ENCODE measurements around the gene IL36G. TPM values are rescaled to one million over a fixed set of nuclear protein-coding genes. Genes with fewer than 3 reads are reported as not detected.

Gene IL36G
- total RNA-seq, 4 donors from 2014 or later: not detected

DNA sequence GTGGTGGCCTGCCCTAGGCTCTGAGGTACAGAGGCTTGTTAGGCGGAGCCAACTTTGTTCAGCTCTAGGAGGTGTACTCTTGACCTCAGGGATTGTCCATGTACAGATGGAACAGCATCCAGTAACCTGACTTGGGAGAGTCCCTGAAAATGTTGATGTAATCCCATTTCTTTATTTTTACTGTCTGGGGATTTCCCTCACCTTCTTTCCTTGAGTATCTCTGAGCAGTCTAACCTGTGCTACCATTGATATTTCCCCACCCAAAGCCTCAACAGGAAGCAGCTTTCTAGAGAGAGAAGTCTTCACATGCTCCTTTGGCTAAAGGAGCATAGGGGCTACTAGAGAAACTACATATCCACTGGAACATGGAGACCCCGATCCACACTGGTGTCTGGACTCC is 37.8 kb downstream of the IL36G start:
- no peak overlapping the region for H3K27ac ChIP-seq (replicated peaks in 1 of 4)
- no peaks in the 10 kb centered on the region for H3K36me3 ChIP-seq
- no peaks in the 10 kb centered on the region for H3K9me3 ChIP-seq
- 80% methylated on average over 1 of the region's 2 CpGs for WGBS
- H3K27me3 ChIP-seq: peaks cover 0 to 19% (median 1%) of the 10 kb centered on the region in 4 donors
- intact Hi-C loops (cut with DNase I): no loop called here
- H3K4me3 ChIP-seq: no peak overlapping the region
- TF ChIP-seq EP300 (IDR thresholded peaks at IDR 0.05): no peak
- no peak for TF ChIP-seq POLR2A (IDR thresholded peaks at IDR 0.05; ENCODE audit: low read depth)
- TF ChIP-seq POLR2AphosphoS5 (IDR thresholded peaks at IDR 0.05): no peak
- TF ChIP-seq, protein P1, sequence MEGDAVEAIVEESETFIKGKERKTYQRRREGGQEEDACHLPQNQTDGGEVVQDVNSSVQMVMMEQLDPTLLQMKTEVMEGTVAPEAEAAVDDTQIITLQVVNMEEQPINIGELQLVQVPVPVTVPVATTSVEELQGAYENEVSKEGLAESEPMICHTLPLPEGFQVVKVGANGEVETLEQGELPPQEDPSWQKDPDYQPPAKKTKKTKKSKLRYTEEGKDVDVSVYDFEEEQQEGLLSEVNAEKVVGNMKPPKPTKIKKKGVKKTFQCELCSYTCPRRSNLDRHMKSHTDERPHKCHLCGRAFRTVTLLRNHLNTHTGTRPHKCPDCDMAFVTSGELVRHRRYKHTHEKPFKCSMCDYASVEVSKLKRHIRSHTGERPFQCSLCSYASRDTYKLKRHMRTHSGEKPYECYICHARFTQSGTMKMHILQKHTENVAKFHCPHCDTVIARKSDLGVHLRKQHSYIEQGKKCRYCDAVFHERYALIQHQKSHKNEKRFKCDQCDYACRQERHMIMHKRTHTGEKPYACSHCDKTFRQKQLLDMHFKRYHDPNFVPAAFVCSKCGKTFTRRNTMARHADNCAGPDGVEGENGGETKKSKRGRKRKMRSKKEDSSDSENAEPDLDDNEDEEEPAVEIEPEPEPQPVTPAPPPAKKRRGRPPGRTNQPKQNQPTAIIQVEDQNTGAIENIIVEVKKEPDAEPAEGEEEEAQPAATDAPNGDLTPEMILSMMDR (IDR thresholded peaks at IDR 0.05): no peak
- DNase-seq (ENCODE audit: extremely low spot score): no peak
- H3K4me1 ChIP-seq: no peaks in the 10 kb centered on the region

DNA sequence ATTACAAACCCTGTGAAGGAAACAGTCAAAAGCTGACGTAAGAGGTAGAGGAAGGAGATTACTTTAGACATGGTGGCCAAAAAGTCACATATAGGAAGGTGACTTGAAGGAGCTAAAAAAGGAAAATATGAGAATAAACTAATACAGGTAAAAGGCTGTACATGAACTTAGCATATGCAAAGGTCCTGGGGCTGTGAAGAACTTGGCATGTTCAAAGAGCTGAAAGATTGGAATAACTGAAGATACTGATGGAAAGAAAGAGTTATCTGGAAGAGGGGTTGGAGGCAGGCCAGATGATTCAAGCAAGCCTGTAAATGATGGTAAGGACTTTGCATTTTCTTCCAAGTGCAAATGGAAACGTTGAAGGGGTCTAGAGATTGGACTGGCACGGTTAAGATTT is 40.7 kb downstream of the IL36G start:
- no peak for DNase-seq (ENCODE audit: extremely low spot score)
- Histone ChIP-seq H3K27me3 (peaks cover 0 to 28% (median 1%) of the 10 kb centered on the region in 4 donors), H3K4me1 (no peaks in the 10 kb centered on the region), H3K36me3 (no peaks in the 10 kb centered on the region), H3K27ac (replicated peaks in 1 of 4) (no peak overlapping the region), H3K4me3 (no peak overlapping the region), H3K9me3 (no peaks in the 10 kb centered on the region)
- TF ChIP-seq POLR2A (IDR thresholded peaks at IDR 0.05; ENCODE audit: low read depth): no peak
- no peak for TF ChIP-seq POLR2AphosphoS5 (IDR thresholded peaks at IDR 0.05)
- TF ChIP-seq, protein P1 (IDR thresholded peaks at IDR 0.05): no peak
- TF ChIP-seq EP300 (IDR thresholded peaks at IDR 0.05): no peak
- intact Hi-C loops (cut with DNase I): no loop called here
- 83% methylated on average over 3 of the region's 3 CpGs for WGBS

DNA sequence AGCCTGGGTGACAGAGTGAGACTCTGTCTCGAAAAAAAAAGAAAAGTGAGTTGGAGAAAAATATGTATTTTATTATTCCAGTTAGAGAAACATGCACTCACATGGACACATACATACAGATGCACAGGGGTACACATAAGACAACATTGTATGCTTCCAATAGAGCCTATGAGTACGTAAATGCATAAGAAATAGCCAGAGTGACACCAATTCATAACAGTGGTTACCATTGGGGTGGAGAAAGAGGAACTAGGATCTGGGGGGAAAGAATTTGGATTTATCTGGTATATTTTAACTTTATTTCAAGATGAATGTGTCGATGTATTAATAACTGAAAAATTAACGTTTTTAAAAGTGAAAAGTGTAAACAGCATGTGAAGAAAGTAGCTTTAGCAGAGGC is 43.5 kb downstream of the IL36G start:
- Histone ChIP-seq H3K4me1 (no peaks in the 10 kb centered on the region), H3K9me3 (no peaks in the 10 kb centered on the region), H3K27me3 (peaks cover 0 to 38% (median 0%) of the 10 kb centered on the region in 4 donors), H3K27ac (replicated peaks in 1 of 4) (no peak overlapping the region), H3K36me3 (no peaks in the 10 kb centered on the region), H3K4me3 (no peak overlapping the region)
- intact Hi-C loops (cut with DNase I): no loop called here
- TF ChIP-seq POLR2A (IDR thresholded peaks at IDR 0.05; ENCODE audit: low read depth) (no peak), EP300 (IDR thresholded peaks at IDR 0.05) (no peak), POLR2AphosphoS5 (IDR thresholded peaks at IDR 0.05) (no peak)
- TF ChIP-seq, protein P1 (IDR thresholded peaks at IDR 0.05): no peak
- no peak for DNase-seq (ENCODE audit: extremely low spot score)
- 67% methylated on average over 4 of the region's 4 CpGs for WGBS

DNA sequence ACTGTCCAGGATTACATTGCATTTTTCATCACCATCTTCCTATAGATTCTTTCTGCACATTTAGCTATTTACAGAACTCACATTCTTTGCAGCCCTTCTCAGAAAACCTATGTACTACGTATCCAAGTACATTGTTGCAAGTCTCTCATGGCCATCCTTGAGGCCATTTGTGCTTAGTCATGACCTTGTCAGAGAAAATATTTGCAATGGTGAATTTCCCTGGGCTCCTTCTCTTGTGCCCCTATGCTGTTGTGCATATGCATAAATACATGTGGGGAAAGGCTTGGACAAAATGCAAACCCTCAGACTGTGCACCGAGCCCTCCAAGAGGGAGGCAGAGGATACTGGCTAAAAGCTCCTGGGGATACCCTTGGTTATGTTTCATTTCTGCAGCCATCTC is 47.0 kb downstream of the IL36G start:
- Histone ChIP-seq H3K9me3 (no peaks in the 10 kb centered on the region), H3K4me1 (no peaks in the 10 kb centered on the region), H3K27me3 (peaks cover 0 to 35% (median 0%) of the 10 kb centered on the region in 4 donors), H3K36me3 (no peaks in the 10 kb centered on the region), H3K4me3 (no peak overlapping the region), H3K27ac (replicated peaks in 1 of 4) (no peak overlapping the region)
- TF ChIP-seq POLR2A (IDR thresholded peaks at IDR 0.05; ENCODE audit: low read depth) (no peak), EP300 (IDR thresholded peaks at IDR 0.05) (no peak), POLR2AphosphoS5 (IDR thresholded peaks at IDR 0.05) (no peak)
- TF ChIP-seq, protein P1 (IDR thresholded peaks at IDR 0.05): no peak
- WGBS: 91% methylated on average over 2 of the region's 2 CpGs
- intact Hi-C loops (cut with DNase I): no loop called here
- no peak for DNase-seq (ENCODE audit: extremely low spot score)

DNA sequence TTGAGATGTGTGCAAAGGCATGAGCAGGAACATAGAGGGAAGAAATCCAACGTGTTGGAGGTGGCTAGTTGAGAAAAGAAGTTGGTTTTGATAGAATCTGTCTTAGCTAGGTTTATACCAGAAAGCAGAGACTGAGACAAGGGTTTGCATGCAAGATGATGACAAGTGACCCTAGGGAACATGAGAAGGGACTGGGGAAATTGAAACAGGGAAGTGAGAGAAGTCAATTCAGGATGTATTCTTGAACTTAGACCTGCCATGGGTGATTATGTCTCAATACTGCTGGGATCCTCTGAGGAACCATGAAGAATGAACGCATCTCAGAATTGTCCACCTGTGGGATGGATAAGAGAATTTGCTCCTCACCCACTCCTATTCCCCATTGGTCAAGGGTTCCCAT is 47.9 kb downstream of the IL36G start:
- intact Hi-C loops (cut with DNase I): no loop called here
- Histone ChIP-seq H3K36me3 (no peaks in the 10 kb centered on the region), H3K27ac (replicated peaks in 1 of 4) (no peak overlapping the region), H3K4me1 (no peaks in the 10 kb centered on the region), H3K9me3 (no peaks in the 10 kb centered on the region), H3K27me3 (peaks cover 0 to 41% (median 0%) of the 10 kb centered on the region in 4 donors), H3K4me3 (no peak overlapping the region)
- 58% methylated on average over 2 of the region's 2 CpGs for WGBS
- no peak for TF ChIP-seq EP300 (IDR thresholded peaks at IDR 0.05)
- TF ChIP-seq POLR2AphosphoS5 (IDR thresholded peaks at IDR 0.05): no peak
- no peak for TF ChIP-seq POLR2A (IDR thresholded peaks at IDR 0.05; ENCODE audit: low read depth)
- TF ChIP-seq, protein P1 (IDR thresholded peaks at IDR 0.05): no peak
- peak; percentile 47 for DNase-seq (ENCODE audit: extremely low spot score)
